Esophagus squamous epithelium (tissue), 4 donors: ENCODE measurements around the gene SPOCD1.

Source experiments
- CTCF ChIP-seq, 6 experiments: fragments of 450-650 bp in 4 of 6; fragments of 200-600 bp in 2 of 6; sonication (generic) in 2 of 6; IDR thresholded peaks; one replicate each; pipeline ENCODE4 v1.5.1; 2016 to 2019; ENCODE audit warnings: antibody characterized with exemption in 6 of 6, mild to moderate bottlenecking in 4 of 6, moderate library complexity in 4 of 6
- POLR2A ChIP-seq, 4 donors: fragments of 450-650 bp; IDR thresholded peaks; one replicate each; pipeline ENCODE4 v1.6.1; 2017; ENCODE audit warnings: antibody characterized with exemption in 4 of 4, mild to moderate bottlenecking in 4 of 4, moderate library complexity in 3 of 4

- TF ChIP-seq CTCF (IDR thresholded peaks at IDR 0.05) (no peak), POLR2A (IDR thresholded peaks at IDR 0.05) (no peak)
Observed at GRCh38 chr1:31748365-31748764, 67.5 kb downstream of the SPOCD1 start.
